Measurements from ENCODE around the gene NDUFAF4.

Gene NDUFAF4

GRCh38 chr6:96897396-96898240 is at the start of gene NDUFAF4:
Gene NDUFAF4, minus strand, starts transcription at chr6:96897891. Its CDS starts 90 bp downstream, at chr6:96897801.
- peak; percentile 98 for DNase-seq

GRCh38 chr6:96947055-96947454 is 49.4 kb upstream of the NDUFAF4 start:
- no peak for DNase-seq

- no peak for DNase-seq
Measured at GRCh38 chr6:96943555-96944215, 46.0 kb upstream of the NDUFAF4 start.

GRCh38 chr6:96942676-96943075 is 45.0 kb upstream of the NDUFAF4 start:
- no peak for DNase-seq

- DNase-seq = no peak
Measured at GRCh38 chr6:96940322-96940721, 42.6 kb upstream of the NDUFAF4 start.

GRCh38 chr6:96939007-96939805 is 41.5 kb upstream of the NDUFAF4 start:
- peak; percentile 55 for DNase-seq

- DNase-seq = no peak
Measured at GRCh38 chr6:96934087-96934486, 36.4 kb upstream of the NDUFAF4 start.

- DNase-seq = no peak
Measured at GRCh38 chr6:96931198-96931597, 33.5 kb upstream of the NDUFAF4 start.

GRCh38 chr6:96929741-96930140 is 32.0 kb upstream of the NDUFAF4 start:
- no peak for DNase-seq

GRCh38 chr6:96927660-96928059 is 30.0 kb upstream of the NDUFAF4 start:
- no peak for DNase-seq

- peak; percentile 87 for DNase-seq
Measured at GRCh38 chr6:96926425-96926824, 28.7 kb upstream of the NDUFAF4 start.

GRCh38 chr6:96925290-96925687 is 27.6 kb upstream of the NDUFAF4 start:
- no peak for DNase-seq

- DNase-seq = no peak
Measured at GRCh38 chr6:96923871-96924493, 26.3 kb upstream of the NDUFAF4 start.

GRCh38 chr6:96923400-96923799 is 25.7 kb upstream of the NDUFAF4 start:
- DNase-seq = no peak

GRCh38 chr6:96917098-96917497 is 19.4 kb upstream of the NDUFAF4 start:
- DNase-seq = peak; percentile 87

GRCh38 chr6:96913621-96914020 is 15.9 kb upstream of the NDUFAF4 start:
- no peak for DNase-seq

- DNase-seq = no peak
Measured at GRCh38 chr6:96911751-96912150, 14.1 kb upstream of the NDUFAF4 start.

- DNase-seq = no peak
Measured at GRCh38 chr6:96911171-96911570, 13.5 kb upstream of the NDUFAF4 start.

- DNase-seq = no peak
Measured at GRCh38 chr6:96909811-96910210, 12.1 kb upstream of the NDUFAF4 start.

GRCh38 chr6:96907498-96907897 is 9.8 kb upstream of the NDUFAF4 start:
- no peak for DNase-seq

GRCh38 chr6:96900873-96901272 is 3.2 kb upstream of the NDUFAF4 start:
- no peak for DNase-seq

- no peak for DNase-seq
Measured at GRCh38 chr6:96899451-96899998, 1.8 kb upstream of the NDUFAF4 start.

GRCh38 chr6:96899019-96899418 is 1.3 kb upstream of the NDUFAF4 start:
- DNase-seq = peak; percentile 75
